GM23338 (cell line): ENCODE measurements around the gene ZNF76. TPM values are rescaled to one million over a fixed set of nuclear protein-coding genes. Genes with fewer than 3 reads are reported as not detected.

Experiments used
- ATAC-seq: fragments of 200-7000 bp; cut with Tn5 transposase; 3 replicates; pipeline ENCODE4 v1.9.1; 2020
- DNase-seq: peaks from one replicate; pipeline ENCODE4 v3.0.0-alpha.2; 2015; ENCODE audit warnings: low spot score
- H2AFZ ChIP-seq: fragments of 200-600 bp; sonication (generic); 2 replicates; pipeline ENCODE4 v1.8.0; 2016; ENCODE audit warnings: antibody characterized with exemption, mild to moderate bottlenecking, moderate library complexity
- H3F3A ChIP-seq: fragments of 200-600 bp; sonication (generic); replicated peaks from 2 replicates; pipeline ENCODE4 v1.8.0; 2017; ENCODE audit warnings: antibody characterized with exemption, mixed run types, low read depth
- H3K27ac ChIP-seq: fragments of 200-600 bp; sonication (generic); 2 replicates; pipeline ENCODE4 v1.6.1; 2016; ENCODE audit warnings: low read depth
- H3K27me3 ChIP-seq: fragments of 200-600 bp; sonication (generic); 2 replicates; pipeline ENCODE4 v1.8.0; 2016; ENCODE audit warnings: mild to moderate bottlenecking, mixed run types, moderate library complexity; ENCODE audit not compliant: insufficient read depth
- H3K36me3 ChIP-seq: fragments of 200-600 bp; sonication (generic); 2 replicates; pipeline ENCODE4 v1.8.0; 2016; ENCODE audit warnings: mild to moderate bottlenecking; ENCODE audit not compliant: insufficient read depth
- H3K4me1 ChIP-seq: fragments of 200-600 bp; sonication (generic); 2 replicates; pipeline ENCODE4 v1.8.0; 2016; ENCODE audit warnings: mild to moderate bottlenecking, moderate library complexity; ENCODE audit not compliant: insufficient read depth
- H3K4me2 ChIP-seq: fragments of 200-600 bp; sonication (generic); 2 replicates; pipeline ENCODE4 v1.7.1; 2017; ENCODE audit warnings: mixed run types
- H3K4me3 ChIP-seq: fragments of 200-600 bp; sonication (generic); 2 replicates; pipeline ENCODE4 v1.6.1; 2016; ENCODE audit warnings: mixed run types
- H3K79me2 ChIP-seq: fragments of 200-600 bp; sonication (generic); replicated peaks from 2 replicates; pipeline ENCODE4 v1.8.0; 2017; ENCODE audit warnings: mild to moderate bottlenecking; ENCODE audit not compliant: insufficient read depth
- H3K9me2 ChIP-seq: fragments of 200-600 bp; sonication (generic); 2 replicates; pipeline ENCODE4 v1.8.0; 2017; ENCODE audit not compliant: insufficient read depth
- H4K20me1 ChIP-seq: fragments of 200-600 bp; sonication (generic); replicated peaks from 2 replicates; pipeline ENCODE4 v1.8.0; 2017; ENCODE audit warnings: mild to moderate bottlenecking; ENCODE audit not compliant: insufficient read depth
- H3K27ac Mint-ChIP-seq: 2 replicates; pipeline ENCODE4 v1.8.0; 2020; ENCODE audit warnings: inconsistent platforms, mild to moderate bottlenecking, moderate library complexity, mixed read lengths
- H3K27me3 Mint-ChIP-seq: 3 replicates; pipeline ENCODE4 v1.8.0; 2022; ENCODE audit warnings: low read depth, mild to moderate bottlenecking, moderate library complexity, mixed read lengths, inconsistent platforms; ENCODE audit not compliant: insufficient read depth, poor library complexity
- H3K36me3 Mint-ChIP-seq: 3 replicates; pipeline ENCODE4 v1.8.0; 2021; ENCODE audit warnings: low read depth, mild to moderate bottlenecking, inconsistent platforms, moderate library complexity, mixed read lengths
- H3K4me1 Mint-ChIP-seq: 3 replicates; pipeline ENCODE4 v1.8.0; 2020; ENCODE audit warnings: mild to moderate bottlenecking, inconsistent platforms, mixed read lengths
- H3K4me3 Mint-ChIP-seq: 3 replicates; pipeline ENCODE4 v1.8.0; 2021; ENCODE audit warnings: moderate library complexity, mild to moderate bottlenecking, inconsistent platforms, mixed read lengths
- H3K9me3 Mint-ChIP-seq: 3 replicates; pipeline ENCODE4 v1.8.0; 2020; ENCODE audit warnings: moderate library complexity, mild to moderate bottlenecking, inconsistent platforms, mixed read lengths
- CREB1 ChIP-seq: fragments of 250-450 bp; sonication (Bioruptor Pico); IDR thresholded peaks from 2 replicates; pipeline ENCODE4 v1.5.0; 2020; ENCODE audit warnings: low read depth, mild to moderate bottlenecking, moderate library complexity
- EZH2 ChIP-seq: fragments of 200-600 bp; sonication (generic); IDR thresholded peaks from one replicate; pipeline ENCODE4 v1.8.0; 2017; ENCODE audit warnings: antibody characterized with exemption, mild to moderate bottlenecking, low read depth; ENCODE audit not compliant: unreplicated experiment
- NANOG ChIP-seq: IDR thresholded peaks from 2 replicates; pipeline ENCODE4 v1.6.1; 2016; ENCODE audit warnings: antibody characterized with exemption, borderline replicate concordance
- POLR2AphosphoS5 ChIP-seq: IDR thresholded peaks from 2 replicates; pipeline ENCODE4 v1.6.1; 2016; ENCODE audit warnings: antibody characterized with exemption, low read depth
- STAT1 ChIP-seq: IDR thresholded peaks from one replicate; pipeline ENCODE4 v1.6.1; 2016; ENCODE audit warnings: antibody characterized with exemption; ENCODE audit not compliant: unreplicated experiment
- polyA plus RNA-seq: library from polyadenylated mRNA; unstranded; fragments of >200 nt; fragmentation: Nextera tagmentation; extraction: Ambion mirVana; gene quantifications from 2 replicates; pipeline ENCODE4 v1.2.1, GENCODE V29; 2016
- total RNA-seq: library from RNA; depleted of rRNA; stranded (reverse); fragments of >200 nt; shearing (Covaris generic); gene quantifications from 2 replicates; pipeline ENCODE4 v1.2.3, GENCODE V29; 2014
- TF ChIP-seq, protein P1 (sequence below): IDR thresholded peaks from one replicate; pipeline ENCODE4 v1.6.1; 2018; ENCODE audit warnings: antibody characterized with exemption; ENCODE audit not compliant: unreplicated experiment
- TF ChIP-seq, protein P2 (sequence below), 2 experiments: fragments of 200-600 bp in 1 of 2; sonication (generic) in 1 of 2; conservative IDR thresholded peaks; 2 replicates each; pipeline versions ENCODE4 v1.5.1 to v1.6.1; 2016 to 2017; ENCODE audit warnings: antibody characterized with exemption in 2 of 2, low read depth in 2 of 2, mild to moderate bottlenecking in 2 of 2, moderate library complexity in 1 of 2

Gene ZNF76
- total and polyA plus RNA-seq, 2 experiments from 2014 or later = 12.5 to 18.8 TPM

DNA sequence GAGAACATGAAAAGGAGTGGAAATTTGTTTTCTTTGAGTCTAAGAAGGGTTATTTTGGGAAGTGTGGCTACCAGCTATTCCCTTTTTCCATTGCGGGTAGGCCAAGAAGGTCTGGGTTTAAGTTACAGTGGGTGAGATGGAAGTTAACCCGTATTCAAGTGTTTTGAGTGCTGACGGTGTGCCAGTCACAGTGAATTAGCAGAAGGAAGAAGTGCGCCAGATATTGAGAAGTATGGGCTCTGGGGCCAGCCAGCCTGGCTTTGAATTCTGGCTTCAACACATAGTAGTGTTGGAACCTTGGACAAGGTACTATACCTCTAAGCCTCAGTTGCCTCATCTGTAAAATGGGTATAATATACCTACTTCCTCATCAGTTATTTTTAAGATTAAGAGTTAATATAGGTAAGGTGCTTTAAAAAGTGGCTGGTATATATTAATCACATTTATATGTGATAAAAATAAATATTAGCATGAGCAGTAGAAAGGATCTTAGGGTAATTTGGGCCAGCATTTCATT, 16.3 kb downstream of the ZNF76 start (continued):
- TF ChIP-seq, protein P1, sequence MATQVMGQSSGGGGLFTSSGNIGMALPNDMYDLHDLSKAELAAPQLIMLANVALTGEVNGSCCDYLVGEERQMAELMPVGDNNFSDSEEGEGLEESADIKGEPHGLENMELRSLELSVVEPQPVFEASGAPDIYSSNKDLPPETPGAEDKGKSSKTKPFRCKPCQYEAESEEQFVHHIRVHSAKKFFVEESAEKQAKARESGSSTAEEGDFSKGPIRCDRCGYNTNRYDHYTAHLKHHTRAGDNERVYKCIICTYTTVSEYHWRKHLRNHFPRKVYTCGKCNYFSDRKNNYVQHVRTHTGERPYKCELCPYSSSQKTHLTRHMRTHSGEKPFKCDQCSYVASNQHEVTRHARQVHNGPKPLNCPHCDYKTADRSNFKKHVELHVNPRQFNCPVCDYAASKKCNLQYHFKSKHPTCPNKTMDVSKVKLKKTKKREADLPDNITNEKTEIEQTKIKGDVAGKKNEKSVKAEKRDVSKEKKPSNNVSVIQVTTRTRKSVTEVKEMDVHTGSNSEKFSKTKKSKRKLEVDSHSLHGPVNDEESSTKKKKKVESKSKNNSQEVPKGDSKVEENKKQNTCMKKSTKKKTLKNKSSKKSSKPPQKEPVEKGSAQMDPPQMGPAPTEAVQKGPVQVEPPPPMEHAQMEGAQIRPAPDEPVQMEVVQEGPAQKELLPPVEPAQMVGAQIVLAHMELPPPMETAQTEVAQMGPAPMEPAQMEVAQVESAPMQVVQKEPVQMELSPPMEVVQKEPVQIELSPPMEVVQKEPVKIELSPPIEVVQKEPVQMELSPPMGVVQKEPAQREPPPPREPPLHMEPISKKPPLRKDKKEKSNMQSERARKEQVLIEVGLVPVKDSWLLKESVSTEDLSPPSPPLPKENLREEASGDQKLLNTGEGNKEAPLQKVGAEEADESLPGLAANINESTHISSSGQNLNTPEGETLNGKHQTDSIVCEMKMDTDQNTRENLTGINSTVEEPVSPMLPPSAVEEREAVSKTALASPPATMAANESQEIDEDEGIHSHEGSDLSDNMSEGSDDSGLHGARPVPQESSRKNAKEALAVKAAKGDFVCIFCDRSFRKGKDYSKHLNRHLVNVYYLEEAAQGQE = no peak
- TF ChIP-seq, protein P2, sequence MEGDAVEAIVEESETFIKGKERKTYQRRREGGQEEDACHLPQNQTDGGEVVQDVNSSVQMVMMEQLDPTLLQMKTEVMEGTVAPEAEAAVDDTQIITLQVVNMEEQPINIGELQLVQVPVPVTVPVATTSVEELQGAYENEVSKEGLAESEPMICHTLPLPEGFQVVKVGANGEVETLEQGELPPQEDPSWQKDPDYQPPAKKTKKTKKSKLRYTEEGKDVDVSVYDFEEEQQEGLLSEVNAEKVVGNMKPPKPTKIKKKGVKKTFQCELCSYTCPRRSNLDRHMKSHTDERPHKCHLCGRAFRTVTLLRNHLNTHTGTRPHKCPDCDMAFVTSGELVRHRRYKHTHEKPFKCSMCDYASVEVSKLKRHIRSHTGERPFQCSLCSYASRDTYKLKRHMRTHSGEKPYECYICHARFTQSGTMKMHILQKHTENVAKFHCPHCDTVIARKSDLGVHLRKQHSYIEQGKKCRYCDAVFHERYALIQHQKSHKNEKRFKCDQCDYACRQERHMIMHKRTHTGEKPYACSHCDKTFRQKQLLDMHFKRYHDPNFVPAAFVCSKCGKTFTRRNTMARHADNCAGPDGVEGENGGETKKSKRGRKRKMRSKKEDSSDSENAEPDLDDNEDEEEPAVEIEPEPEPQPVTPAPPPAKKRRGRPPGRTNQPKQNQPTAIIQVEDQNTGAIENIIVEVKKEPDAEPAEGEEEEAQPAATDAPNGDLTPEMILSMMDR (conservative IDR thresholded peaks at IDR 0.05; ENCODE audit: low read depth in 2 of 2) = no peak
- TF ChIP-seq CREB1 (CRISPR knock-in tag) = no peak

DNA sequence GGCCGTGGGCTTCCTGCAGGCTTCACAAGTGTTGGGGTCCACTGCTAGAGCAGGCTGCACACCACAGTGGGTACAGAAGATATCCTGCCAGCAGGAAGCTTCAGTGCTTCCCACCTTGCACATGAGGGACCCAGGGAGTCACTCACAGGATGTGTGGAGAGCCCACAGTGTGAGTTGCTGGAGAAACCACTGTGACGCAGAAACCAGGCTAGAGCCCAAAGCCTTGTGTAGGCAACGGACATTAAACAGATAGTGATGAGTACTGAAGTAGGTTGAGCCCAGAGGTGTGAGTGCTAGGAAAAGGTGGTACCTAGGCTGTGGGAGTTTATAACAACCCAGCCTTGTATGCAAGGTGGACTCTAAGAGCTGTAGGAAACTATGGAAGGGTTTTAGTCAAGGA, 19.2 kb downstream of the ZNF76 start:
- Mint-ChIP-seq H3K27me3 (peaks cover 4% of the 10 kb centered on the region), H3K27ac (peak overlapping the region; percentile 45; the same call in 1 of the 2 replicates)
- no peak for DNase-seq

More for the DNA sequence above, 19.2 kb downstream of the ZNF76 start:
- H2AFZ ChIP-seq = no peak overlapping the region
- ATAC-seq = no peak
- no peak overlapping the region for H3K27ac ChIP-seq
- no peaks in the 10 kb centered on the region for H3K79me2 ChIP-seq
- TF ChIP-seq, protein P2 (conservative IDR thresholded peaks at IDR 0.05; ENCODE audit: low read depth in 2 of 2) = no peak
- TF ChIP-seq EZH2 (no peak), STAT1 (no peak), NANOG (no peak), POLR2AphosphoS5 (no peak)
- H4K20me1 ChIP-seq = peaks cover 4% of the 10 kb centered on the region; the same call in 1 of the 2 replicates
- H3K27me3 ChIP-seq = no peaks in the 10 kb centered on the region
- Mint-ChIP-seq H3K4me3 (no peak overlapping the region), H3K36me3 (no peaks in the 10 kb centered on the region), H3K9me3 (no peaks in the 10 kb centered on the region), H3K4me1 (no peaks in the 10 kb centered on the region)
- H3K4me3 ChIP-seq = no peak overlapping the region
- no peaks in the 10 kb centered on the region for H3F3A ChIP-seq
- no peaks in the 10 kb centered on the region for H3K9me2 ChIP-seq
- no peak overlapping the region for H3K4me2 ChIP-seq
- no peaks in the 10 kb centered on the region for H3K4me1 ChIP-seq
- H3K36me3 ChIP-seq = no peaks in the 10 kb centered on the region
